HG03064 (cell line): ENCODE results near the gene PPIP5K1.

Source experiments
- ATAC-seq: cut with Tn5 transposase; IDR thresholded peaks from one replicate; pipeline ENCODE4 v1.9.1; 2021; ENCODE audit warnings: low read depth; ENCODE audit not compliant: unreplicated experiment

Gene PPIP5K1

DNA sequence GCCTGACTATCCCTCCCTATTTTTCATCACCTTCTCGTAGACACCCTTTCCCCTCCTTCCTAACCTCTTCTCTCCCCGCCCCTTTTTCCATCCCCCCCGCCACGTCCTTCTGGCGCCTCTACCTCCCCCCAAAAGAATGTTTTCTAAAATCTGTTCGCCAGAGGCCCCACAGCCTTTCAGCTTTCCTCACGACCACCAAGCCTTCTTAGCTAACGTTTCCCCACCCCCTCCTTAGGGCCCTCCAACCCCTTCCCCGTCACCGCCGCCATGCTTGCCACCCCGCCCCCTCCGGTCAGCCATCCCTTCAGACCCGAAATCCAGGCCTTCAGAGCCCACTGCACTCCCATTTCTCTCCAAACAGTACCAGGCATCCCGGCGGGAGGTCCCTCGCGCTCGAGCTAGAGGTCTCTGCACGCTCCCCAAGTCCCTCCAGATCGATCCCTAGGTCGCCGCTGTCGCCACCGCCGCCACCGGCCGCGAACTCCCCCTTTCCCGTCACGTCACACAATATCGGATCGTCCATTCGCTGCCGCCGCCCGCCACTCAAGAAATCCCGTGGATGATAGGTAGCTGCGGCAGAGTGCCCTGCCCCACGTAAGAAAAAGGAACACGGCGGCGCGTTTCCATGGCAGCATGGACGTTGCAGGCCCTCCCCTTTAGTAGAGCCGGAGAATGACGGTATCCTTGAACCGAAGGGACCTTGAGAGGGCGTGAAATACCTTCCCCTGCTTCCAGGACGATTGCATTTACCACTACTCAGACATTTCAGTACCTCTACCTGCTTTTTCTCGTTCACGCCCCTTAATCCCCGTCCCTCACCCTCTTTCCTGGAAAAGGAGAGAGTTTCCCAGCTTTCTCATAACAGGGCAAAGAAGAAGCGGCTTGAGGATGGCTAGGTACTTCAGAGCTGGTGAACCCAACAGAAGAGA, 97.1 kb downstream of the PPIP5K1 start, which contains the start of gene TP53BP1:
Gene TP53BP1 (minus strand): TSS at position 484 of the 929 bp plus-strand sequence. CDS start 113 bp downstream, at position 371.
- ATAC-seq: peak; percentile 89

DNA sequence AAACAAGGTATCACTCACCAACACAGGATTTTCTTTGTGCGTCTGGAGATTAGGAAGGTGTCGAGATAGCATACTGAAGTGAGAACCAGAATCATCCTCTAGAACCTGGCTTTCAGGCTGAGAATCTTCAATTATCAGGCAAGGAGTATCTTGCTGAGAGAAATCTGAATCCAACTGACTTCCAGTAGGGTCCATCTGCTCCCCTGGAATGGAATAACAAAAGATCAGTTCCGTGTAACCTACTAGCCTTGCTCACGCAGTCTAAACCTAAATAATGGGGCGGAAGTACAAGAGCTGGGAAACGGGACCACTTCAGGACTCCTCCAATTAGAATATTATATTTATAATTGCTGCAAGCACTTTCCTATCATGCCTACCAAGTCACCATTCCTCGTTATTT, 97.7 kb downstream of the PPIP5K1 start:
- ATAC-seq: no peak

DNA sequence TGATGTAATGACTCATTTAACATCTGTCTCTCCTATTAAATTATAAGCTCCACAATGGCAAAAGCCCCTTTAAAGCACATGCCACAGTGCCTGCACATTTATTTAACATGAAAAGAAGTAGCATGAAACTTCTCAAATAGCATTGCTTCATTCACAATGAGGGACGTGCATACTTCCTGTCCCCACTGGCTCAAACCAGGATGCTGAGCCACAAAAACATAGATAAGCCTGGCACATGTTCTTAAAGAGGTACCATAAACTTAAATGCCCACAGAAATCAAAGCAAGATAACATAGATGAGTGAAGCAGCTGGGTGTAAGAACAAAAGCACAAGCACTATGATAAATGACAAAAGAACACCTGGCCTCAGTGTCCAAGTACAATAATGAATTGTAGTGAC, 100.8 kb downstream of the PPIP5K1 start:
- ATAC-seq: no peak

DNA sequence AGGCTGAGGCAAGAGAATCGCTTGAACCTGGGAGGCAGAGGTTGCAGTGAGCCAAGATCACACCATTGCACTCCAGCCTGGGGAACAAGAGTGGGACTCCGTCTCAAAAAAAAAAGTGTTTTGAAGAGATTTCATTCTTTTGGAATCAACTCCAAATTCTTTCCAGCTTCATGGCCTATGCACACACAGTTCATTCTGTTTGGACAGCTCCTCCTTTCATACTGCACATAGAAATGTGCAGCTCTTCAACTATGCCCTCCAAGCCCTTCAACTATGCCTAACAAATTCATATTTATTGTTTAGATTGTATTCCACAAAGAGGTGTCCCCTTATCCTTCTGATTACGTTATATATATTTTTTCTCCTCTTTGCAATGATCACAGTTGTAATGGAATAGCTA, 101.2 kb downstream of the PPIP5K1 start:
- ATAC-seq: no peak

DNA sequence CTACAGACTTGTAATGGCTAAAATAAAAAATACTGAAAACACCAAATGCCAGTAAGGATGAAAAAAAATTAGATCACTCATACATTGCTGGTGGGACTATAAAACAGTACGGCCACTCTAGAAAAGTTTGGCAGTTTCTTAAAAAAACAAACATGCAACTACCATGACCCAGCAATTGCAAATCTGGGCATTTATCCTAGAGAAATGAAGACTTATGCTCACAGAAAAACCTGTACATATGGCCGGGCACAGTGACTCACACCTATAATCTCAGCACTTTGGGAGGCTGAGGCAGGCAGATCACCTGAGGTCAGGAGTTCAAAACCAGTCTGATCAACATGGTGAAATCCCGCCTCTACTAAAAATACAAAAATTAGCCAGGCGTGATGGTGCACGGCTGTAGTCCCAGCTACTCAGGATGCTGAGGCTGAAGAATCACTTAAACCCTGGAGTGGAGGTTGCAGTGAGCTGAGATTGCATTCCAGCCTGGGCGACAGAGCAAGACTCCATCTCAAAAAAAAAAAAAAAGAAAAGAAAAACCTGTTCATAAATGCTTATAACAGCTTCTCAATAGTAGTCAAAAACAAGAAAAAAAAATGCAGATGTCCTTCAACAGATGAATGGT, 102.6 kb downstream of the PPIP5K1 start:
- no peak for ATAC-seq

DNA sequence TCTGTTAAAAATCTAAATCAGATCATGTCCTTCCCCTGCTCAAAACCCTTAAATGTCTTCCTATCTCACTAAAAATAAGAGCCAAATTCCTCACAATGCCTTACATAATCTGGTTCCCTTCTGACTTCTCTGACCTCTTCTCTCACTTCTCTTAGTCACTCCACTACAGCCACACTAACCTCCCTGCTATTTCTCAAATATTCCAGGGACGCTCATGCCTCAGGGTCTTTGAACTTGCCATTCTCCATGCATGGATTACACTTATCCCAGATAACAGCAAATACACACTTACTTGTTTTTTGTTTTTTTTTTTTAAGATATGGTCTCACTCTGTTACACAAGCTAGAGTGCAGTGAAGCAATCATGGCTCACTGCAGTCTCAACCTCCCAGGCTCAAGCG, 105.6 kb downstream of the PPIP5K1 start:
- ATAC-seq: no peak
